Activated CD8-positive, alpha-beta memory T cell treated with anti-CD3 and anti-CD28 coated beads for 36 hours (primary cell): ENCODE data around the gene KRT2. TPM values are rescaled to one million over a fixed set of nuclear protein-coding genes. Genes with fewer than 3 reads are reported as not detected.

Experiments used
- CTCF ChIA-PET: fragments of 350-600 bp; sonication (Branson Sonifier 250); formaldehyde crosslinking; loops from one replicate; lab custom pipeline; 2021; ENCODE audit warnings: antibody characterized with exemption; lab: Charles Lee
- POLR2A ChIA-PET: fragments of 350-600 bp; sonication (Branson Sonifier 250); formaldehyde crosslinking; loops from one replicate; lab custom pipeline; 2021; ENCODE audit warnings: antibody characterized with exemption; lab: Charles Lee
- total RNA-seq, 2 experiments: library from RNA; stranded (reverse); gene quantifications; one replicate each; pipeline ENCODE4 v1.2.3, GENCODE V29; 2021

The KRT2 gene
- total RNA-seq, 2 experiments from 2014 or later: not detected

DNA sequence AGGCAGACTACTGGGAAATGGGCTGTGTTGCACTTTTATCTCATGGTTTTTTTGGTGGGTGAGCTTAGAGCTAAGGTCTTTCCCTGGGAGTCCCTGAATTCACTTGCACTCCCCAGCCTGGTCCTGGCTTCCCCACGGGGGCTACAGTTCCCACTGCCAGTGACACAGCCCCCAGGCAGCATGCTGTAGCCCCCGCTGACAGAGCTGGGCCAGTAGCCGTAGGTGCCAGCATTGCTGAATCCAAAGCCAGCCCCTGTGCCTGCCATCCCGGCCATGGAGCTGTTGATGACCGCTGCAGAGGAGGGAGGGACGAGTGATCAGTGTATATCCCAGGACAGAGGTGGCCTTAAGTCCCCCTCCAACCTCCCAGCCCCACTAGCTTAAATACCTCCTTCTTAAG is 43.9 kb downstream of the KRT2 start:
- CTCF ChIA-PET: no interaction called here
- POLR2A ChIA-PET: no interaction called here

DNA sequence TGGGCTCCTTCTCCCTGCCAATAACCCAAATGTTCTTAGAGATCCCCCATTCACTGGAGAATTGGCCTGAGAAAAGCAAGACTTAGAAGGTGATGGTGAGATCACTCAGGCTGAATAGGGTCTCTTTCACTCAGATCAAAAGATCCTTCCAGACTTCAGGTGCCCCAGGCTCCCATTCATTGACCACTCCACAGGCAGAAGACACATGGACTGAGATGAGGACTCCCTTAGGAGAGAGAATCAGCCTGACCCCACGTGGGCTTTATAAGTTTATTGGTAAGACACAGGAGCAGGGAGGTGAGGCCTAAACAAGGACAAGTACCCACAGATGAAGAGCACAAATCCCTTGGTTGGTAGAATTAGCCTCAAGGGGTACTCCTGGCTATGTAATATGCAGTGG is 44.7 kb downstream of the KRT2 start:
- POLR2A ChIA-PET: no interaction called here
- CTCF ChIA-PET: no interaction called here

DNA sequence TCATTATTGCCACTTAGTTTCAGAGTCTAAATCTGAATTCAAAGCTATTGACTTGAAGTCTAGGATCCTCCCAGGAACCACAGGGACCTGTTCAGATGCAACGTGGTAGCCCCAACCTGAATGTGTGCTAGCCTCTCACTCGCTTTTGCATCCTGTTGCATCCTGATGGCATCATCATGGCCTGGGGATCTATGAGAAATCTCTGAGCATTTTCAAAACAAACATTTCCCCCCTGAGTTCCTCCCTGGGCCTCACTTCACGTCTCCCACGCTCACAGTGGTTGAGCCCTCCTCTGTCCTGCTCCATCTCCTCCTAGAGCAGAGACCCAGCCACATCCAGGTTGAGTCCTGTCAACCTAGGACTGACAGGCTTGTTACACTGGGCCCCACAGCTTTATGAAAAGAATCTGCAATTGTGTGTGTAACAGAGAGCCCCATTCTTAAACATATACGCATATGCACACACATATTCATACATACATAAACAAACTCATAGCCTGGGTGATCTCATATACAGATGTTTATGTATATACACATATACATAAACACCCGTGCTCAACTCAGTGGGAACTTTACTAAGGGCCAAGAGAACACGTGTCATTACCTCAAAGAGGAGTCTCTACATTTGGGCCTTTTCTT is 45.3 kb downstream of the KRT2 start:
- CTCF ChIA-PET: interaction anchor here (1.0 to 1.2 kb wide), 2 partner anchors 21 to 23 kb away, joined by 3 to 4 read pairs; no protein-coding TSS in a partner anchor
- POLR2A ChIA-PET: no interaction called here

DNA sequence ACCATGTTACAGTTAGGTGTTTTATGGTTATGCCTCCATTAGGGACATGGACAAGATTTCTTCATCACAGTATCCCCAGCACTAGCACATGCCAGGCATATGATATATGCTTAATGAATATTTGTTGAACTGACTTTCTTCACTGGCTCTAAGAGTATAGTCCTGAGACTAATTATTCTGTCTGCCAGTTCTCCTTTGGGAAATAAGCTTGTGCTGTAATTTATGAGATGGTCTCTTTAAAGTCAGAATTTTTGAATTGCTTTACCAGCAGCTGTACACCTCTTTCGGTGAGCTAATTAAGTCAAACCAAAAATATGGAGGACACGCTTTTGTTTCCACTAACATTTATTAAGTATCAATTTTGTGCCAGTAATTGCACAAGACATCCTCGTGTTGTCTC is 45.9 kb downstream of the KRT2 start:
- ChIA-PET CTCF (interaction anchor here (1.0 to 1.2 kb wide), 2 partner anchors 20 to 23 kb away, joined by 3 to 4 read pairs; no protein-coding TSS in a partner anchor), POLR2A (no interaction called here)

DNA sequence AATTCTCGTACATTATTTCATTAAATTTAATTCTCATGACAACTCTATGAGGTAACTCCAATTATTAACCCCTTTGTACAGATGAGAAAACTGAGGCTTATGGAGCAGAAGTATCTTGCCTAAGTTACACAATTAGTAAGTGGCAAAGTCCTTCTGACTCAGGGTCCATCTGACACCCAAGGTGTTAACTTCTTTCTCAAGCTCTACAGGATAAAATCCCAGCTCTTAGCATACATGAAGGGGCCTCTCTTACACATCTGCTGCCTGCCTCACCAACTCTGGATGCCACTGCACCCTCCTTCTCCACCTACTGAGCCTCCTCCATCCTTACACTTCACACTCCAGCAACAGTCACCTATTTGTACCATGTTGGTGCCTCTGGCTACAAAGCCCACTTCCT is 46.5 kb downstream of the KRT2 start:
- CTCF ChIA-PET: interaction anchor here (1.2 kb wide), 1 partner anchor 20 kb away, joined by 4 read pairs; no protein-coding TSS in a partner anchor
- POLR2A ChIA-PET: no interaction called here

DNA sequence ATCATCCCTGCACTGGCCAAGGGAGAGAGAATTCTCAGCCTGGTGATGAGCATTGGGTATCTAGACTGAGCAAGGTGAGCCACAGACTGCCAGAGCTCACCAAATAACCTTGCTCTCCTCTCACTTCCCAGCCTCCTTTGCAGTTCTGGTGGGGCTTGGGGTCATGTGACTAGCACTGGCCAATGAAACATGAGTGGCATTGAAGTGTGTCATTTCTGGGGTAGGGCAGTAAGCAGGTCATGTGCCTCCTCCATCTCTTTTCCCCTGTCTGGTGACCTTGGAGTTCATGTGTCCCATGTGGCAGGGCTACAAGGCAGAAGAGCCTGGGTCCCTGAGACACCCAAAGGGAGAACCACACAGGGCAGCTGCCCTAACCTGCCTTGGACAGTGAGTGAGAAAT is 47.2 kb downstream of the KRT2 start:
- POLR2A ChIA-PET: no interaction called here
- CTCF ChIA-PET: no interaction called here

DNA sequence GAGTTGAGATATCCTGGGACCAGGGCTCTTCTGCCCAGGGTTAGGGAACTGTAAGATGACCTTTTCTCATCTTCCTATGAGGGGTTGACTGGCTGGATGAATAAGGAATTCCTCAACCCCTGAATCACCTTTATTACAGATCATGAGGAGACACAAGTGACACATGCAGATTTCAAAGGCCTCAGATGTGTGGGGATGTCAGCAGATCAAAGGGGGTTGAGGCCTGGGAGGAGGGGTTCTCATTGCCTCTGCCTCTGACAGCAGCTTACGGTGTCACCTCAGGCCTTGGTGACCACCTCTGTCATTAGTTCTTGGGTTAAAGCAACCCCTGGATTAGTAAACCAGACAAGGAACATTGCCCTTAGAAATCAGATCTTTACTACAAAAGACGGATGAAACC is 48.7 kb downstream of the KRT2 start:
- POLR2A ChIA-PET: no interaction called here
- CTCF ChIA-PET: no interaction called here

DNA sequence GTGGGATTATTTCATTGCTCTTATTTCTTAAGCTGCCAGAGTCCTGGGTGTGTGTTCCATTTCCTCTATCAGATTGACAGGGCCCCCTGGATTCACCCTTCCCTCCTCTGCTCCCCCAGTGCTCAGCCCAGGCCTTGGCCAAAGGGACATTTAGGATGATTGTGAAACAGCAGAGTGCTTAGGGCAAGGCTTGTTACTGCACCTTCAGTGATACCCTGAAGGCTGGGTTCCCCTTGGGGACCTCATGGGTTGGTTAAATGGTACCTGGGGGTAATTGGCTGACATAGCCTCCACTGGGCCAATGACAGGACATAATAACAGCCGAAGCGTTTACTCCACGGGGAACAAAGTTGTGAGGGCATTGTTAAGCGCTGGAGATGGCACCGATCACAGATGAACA is 49.5 kb downstream of the KRT2 start:
- ChIA-PET POLR2A (no interaction called here), CTCF (no interaction called here)

DNA sequence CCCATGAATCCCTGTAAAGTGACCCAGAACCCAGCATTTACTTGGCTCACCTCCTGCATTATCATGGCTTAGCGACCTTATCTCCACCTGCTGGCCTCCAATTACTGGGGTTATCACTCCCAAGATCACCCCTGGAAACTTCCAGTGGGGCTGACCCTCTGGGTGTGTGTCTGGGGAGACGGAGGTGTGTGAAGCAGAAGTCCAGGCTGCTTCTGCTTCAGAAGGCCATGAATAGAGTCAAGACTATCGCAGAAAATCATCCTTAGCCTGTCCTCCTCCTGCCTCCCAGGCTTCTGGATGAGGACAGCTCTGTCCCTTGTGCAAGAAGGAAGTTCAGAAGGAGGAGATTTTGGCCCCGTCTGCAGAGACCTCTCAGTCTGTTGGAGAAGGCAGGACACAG is 50.3 kb downstream of the KRT2 start:
- POLR2A ChIA-PET: no interaction called here
- CTCF ChIA-PET: no interaction called here

DNA sequence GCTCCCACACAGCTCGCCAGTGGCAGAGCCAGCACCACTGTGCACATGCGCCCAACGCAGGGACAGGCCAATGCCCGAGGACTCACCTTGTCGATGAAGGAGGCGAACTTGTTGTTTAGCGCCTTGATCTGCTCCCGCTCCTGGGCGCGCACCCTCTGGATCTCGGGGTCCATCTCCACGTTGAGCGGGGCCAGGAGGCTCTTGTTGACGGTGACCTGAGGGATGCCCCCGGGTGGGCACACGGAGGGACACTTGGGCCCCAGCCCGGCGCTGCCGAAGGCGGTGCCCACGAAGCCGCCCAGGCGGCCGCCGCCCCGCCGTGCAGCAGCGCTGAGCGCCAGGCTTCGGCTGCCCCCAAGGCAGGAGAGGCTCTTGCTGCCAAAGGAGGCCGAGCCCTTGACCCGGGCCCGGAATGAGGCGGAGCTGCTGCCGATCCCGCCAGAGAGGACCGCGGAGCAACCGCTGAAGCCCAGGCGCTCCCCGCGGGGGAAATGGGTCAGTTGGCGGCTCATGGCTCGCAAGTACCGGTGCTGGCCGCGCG is 51.0 kb downstream of the KRT2 start, which contains the start of gene KRT72:
TSS of gene KRT72 (minus strand) at position 523 of the 541 bp plus-strand sequence. CDS start at position 512, 11 bp downstream.
- ChIA-PET CTCF (no interaction called here), POLR2A (no interaction called here)

DNA sequence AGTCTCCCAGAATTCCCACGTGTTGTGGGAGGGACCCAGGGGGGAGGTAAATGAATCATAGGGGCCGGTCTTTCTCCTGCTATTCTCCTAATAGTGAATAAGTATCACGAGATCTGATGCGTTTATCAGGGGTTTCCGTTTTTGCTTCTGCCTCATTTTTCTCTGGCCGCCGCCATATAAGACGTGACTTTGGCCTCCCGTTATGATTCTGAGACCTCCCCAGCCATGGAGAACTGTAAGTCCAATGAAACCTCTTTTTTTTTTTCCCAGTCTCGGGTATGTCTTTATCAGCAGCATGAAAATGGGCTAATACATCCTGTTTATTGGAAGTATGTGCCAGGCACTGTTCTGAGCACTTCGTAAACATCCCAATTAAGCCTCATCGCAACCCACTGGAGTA is 51.5 kb downstream of the KRT2 start:
- ChIA-PET POLR2A (no interaction called here), CTCF (no interaction called here)

DNA sequence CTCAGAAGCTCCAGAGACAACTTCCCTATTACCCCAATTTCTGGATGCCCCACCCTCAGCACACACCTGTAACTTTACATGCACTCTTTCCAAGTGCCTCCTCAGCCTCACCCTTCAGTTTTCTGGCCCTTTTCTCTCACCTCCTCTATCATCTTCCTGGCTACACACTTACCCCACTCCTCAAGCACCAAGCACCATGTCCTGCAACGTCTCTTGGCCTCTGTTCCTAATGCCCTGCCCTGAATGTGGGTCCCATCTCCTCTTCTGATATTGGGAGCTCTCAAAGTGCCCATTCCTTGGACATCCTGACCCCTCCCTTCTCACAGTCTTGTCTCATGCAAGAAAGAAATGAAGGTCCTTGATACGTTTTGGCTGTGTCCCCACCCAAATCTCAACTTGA is 51.9 kb downstream of the KRT2 start:
- ChIA-PET CTCF (interaction anchor here (1.0 kb wide), 1 partner anchor 285 kb away, joined by 3 read pairs; no protein-coding TSS in a partner anchor), POLR2A (no interaction called here)

DNA sequence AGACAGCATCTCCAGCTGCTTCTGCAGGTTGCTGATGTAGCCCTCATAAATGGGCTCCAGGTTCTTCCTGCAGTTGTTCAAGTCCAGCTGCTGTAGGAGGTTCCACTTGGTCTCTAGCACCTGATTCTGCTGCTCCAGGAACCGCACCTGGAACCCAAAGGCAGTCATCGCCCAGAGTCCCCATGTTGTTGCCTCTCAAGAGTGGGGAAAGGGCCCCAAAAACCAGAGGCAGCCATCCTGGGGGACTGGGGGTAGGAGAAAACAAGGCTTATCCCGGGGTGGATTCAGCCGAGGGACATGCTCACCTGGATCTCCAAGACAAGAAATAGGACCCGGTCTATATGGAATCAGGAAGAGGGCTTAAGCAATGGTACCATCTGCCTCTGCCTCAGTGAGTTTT is 53.0 kb downstream of the KRT2 start:
- ChIA-PET CTCF (no interaction called here), POLR2A (no interaction called here)

Other genes with a start within 250 kb of the KRT2 start
- gene KRT82, start 245.9 kb downstream of the KRT2 start, total RNA-seq: not detected
- gene KRT75, start 217.8 kb downstream of the KRT2 start, total RNA-seq: not detected
- not detected for gene KRT6B, start 200.1 kb downstream of the KRT2 start, total RNA-seq
- not detected for gene KRT6C, start 178.4 kb downstream of the KRT2 start, total RNA-seq
- gene KRT6A, start 159.0 kb downstream of the KRT2 start, total RNA-seq: not detected
- gene KRT5, start 131.8 kb downstream of the KRT2 start, total RNA-seq: not detected
- not detected for gene KRT71, start 99.1 kb downstream of the KRT2 start, total RNA-seq
- not detected for gene KRT74, start 78.4 kb downstream of the KRT2 start, total RNA-seq
- not detected for gene KRT72, start 50.7 kb downstream of the KRT2 start, total RNA-seq
- not detected for gene KRT73, start 33.7 kb downstream of the KRT2 start, total RNA-seq
- gene KRT1, start 28.2 kb upstream of the KRT2 start, total RNA-seq: not detected
- not detected for gene KRT77, start 51.3 kb upstream of the KRT2 start, total RNA-seq
- gene KRT76, start 125.1 kb upstream of the KRT2 start, total RNA-seq: not detected
- not detected for gene KRT3, start 143.9 kb upstream of the KRT2 start, total RNA-seq
- gene KRT4, start 161.9 kb upstream of the KRT2 start, total RNA-seq: not detected
- under 1 TPM; 0.23 to 0.44 TPM for gene KRT79, start 182.1 kb upstream of the KRT2 start, total RNA-seq
- gene KRT78, start 196.8 kb upstream of the KRT2 start, total RNA-seq: not detected